ENCODE measurements around the gene ITIH4. TPM values are rescaled to one million over a fixed set of nuclear protein-coding genes. Genes with fewer than 3 reads are reported as not detected.

Gene ITIH4
- total RNA-seq, 3 donors from 2014 or later (not counting 1 experiment from before 2014, with no cell fraction given) = 28.2 to 33.0 (median 32.8) TPM

DNA sequence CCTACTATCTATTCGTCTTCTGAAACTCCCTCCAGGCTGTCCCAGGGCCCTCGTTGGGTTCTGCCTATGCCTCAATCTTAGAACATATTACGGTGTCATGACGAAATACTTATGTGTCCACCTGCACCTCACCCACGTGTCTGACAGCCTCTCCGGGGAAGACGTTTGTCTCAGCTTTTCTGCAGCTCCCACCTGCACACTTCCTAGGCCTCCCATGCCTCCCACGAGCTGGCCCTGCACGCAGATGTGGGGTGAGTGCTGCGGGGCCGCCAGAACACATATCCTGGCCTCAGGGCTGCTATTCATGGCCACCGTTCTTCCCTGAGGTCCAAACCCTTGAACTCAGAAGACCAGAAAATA is 11.5 kb upstream of the ITIH4 start:
- DNase-seq (no peak), ATAC-seq (no peak)
- Histone ChIP-seq H3K4me1 (ENCODE audit: control insufficient read depth, insufficient read depth, low read length) (peaks cover 53% of the 10 kb centered on the region), H3K27ac (ENCODE audit: low read length) (peak overlapping the region; percentile 73), H3K4me3 (ENCODE audit: low read length) (no peak overlapping the region), H3K9me3 (ENCODE audit: control insufficient read depth, insufficient read depth, low read length) (no peaks in the 10 kb centered on the region), H3K27me3 (ENCODE audit: control insufficient read depth, insufficient read depth, low read length) (no peaks in the 10 kb centered on the region), H3K36me3 (ENCODE audit: control insufficient read depth, insufficient read depth, low read length) (peaks cover 15% of the 10 kb centered on the region)
- Mint-ChIP-seq H3K27ac (peak overlapping the region in 1 of 2 donors; percentile 66), H3K4me1 (peaks cover 44 to 59% of the 10 kb centered on the region in 2 donors), H3K27me3 (ENCODE audit: low read depth in 2 of 2) (no peaks in the 10 kb centered on the region), H3K4me3 (peak overlapping the region; percentile 38), H3K9me3 (no peaks in the 10 kb centered on the region), H3K36me3 (no peaks in the 10 kb centered on the region)
- TF ChIP-seq, protein P1, sequence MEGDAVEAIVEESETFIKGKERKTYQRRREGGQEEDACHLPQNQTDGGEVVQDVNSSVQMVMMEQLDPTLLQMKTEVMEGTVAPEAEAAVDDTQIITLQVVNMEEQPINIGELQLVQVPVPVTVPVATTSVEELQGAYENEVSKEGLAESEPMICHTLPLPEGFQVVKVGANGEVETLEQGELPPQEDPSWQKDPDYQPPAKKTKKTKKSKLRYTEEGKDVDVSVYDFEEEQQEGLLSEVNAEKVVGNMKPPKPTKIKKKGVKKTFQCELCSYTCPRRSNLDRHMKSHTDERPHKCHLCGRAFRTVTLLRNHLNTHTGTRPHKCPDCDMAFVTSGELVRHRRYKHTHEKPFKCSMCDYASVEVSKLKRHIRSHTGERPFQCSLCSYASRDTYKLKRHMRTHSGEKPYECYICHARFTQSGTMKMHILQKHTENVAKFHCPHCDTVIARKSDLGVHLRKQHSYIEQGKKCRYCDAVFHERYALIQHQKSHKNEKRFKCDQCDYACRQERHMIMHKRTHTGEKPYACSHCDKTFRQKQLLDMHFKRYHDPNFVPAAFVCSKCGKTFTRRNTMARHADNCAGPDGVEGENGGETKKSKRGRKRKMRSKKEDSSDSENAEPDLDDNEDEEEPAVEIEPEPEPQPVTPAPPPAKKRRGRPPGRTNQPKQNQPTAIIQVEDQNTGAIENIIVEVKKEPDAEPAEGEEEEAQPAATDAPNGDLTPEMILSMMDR (IDR thresholded peaks at IDR 0.05) = no peak
- 79% methylated on average over 12 of the region's 12 CpGs for WGBS (ENCODE audit: insufficient coverage)
- intact Hi-C loops (cut with micrococcal nuclease) = loop anchor here (10.0 kb wide), 1 partner anchor 93 kb away; no protein-coding TSS in a partner anchor

DNA sequence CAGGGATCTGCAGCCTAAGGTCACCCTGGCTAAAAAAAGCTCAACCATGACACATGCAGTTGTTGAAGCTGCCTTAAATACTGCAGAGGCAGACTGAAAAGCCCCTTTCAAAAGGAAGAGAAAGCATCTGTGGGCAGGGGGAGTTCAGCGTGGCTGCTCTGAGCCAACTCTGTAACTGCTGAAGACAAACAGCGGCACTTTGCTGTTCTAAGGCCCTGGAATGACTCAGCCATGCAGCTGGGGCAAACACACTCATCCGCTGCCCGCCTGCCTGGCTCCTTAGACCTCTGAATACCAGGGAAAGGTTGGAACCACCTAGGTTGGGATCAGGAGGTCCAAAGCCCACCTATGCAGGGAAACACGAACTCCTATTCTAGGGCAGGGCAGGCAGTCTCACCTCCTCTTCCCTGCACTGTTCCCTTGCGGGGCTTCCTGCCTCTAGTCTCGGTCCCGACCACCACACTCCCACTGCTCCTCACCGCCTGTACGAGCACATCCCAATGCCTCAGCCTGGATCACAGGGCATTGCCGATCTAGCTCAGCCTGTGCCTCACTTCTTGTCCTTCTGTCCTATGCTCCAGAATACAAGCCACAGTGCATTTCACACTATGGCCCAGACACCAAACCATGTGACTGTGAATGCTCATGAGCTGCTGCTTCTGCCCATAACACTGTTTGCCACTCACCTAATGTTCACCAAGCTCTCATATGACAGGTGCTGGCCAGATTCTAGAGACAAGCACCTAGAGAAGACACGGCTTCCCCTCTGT is 10.9 kb upstream of the ITIH4 start:
- Mint-ChIP-seq H3K27ac (peak overlapping the region in 1 of 2 donors; percentile 66), H3K36me3 (no peaks in the 10 kb centered on the region)

DNA sequence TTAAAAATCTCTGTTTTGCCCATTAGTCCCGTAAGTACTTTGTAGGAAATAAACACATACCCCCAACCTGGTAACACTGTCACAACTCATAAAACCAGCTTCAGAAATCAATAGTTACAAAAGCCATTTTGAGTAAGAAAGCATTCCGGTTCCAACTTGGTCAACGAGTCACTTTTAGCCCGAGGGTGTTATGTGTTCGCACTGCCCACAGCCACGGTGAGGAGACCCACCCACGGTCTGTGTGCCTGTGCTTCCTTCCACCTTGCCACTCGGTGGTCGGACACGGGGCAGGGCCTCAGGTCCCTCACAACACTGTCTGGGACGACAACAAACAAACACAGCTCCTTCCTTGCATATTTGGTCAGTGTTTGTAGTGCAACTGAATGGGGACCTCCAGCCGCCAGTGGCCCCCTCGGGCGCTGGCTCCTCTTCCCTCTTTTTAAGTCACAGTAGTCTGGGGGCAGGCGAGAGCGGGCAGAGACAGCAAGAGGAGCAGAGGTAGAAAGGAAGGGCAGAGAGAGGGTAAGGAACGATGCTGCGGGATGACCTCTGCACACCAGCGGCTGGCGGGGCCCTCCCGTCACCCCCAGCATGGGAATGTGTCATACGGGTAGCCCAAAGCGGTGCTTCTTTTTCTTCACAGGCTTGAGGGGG is 9.5 kb upstream of the ITIH4 start:
- Mint-ChIP-seq H3K9me3 (no peaks in the 10 kb centered on the region), H3K27ac (peak overlapping the region; percentile 63 to 83), H3K4me3 (peak overlapping the region; percentile 80), H3K4me1 (peaks cover 51 to 78% of the 10 kb centered on the region in 2 donors), H3K27me3 (ENCODE audit: low read depth in 2 of 2) (no peaks in the 10 kb centered on the region), H3K36me3 (no peaks in the 10 kb centered on the region)
- Histone ChIP-seq H3K27me3 (ENCODE audit: control insufficient read depth, insufficient read depth, low read length) (no peaks in the 10 kb centered on the region), H3K4me3 (ENCODE audit: low read length) (no peak overlapping the region), H3K9me3 (ENCODE audit: control insufficient read depth, insufficient read depth, low read length) (no peaks in the 10 kb centered on the region), H3K36me3 (ENCODE audit: control insufficient read depth, insufficient read depth, low read length) (peaks cover 19% of the 10 kb centered on the region), H3K4me1 (ENCODE audit: control insufficient read depth, insufficient read depth, low read length) (peaks cover 66% of the 10 kb centered on the region), H3K27ac (ENCODE audit: low read length) (peak overlapping the region; percentile 73)
- TF ChIP-seq, protein P1 (IDR thresholded peaks at IDR 0.05) = no peak
- ATAC-seq (peak in 2 of 3 donors; percentile 22 to 43), DNase-seq (no peak)
- WGBS (ENCODE audit: insufficient coverage) = 64% methylated on average over 23 of the region's 23 CpGs
- intact Hi-C loops (cut with micrococcal nuclease) = loop anchor here (10.0 kb wide), 1 partner anchor 95 kb away; no protein-coding TSS in a partner anchor

More for the DNA sequence above, 10.9 kb upstream of the ITIH4 start:
- DNase-seq = no peak
- no peak overlapping the region for H3K4me3 ChIP-seq (ENCODE audit: low read length)
- H3K4me1 ChIP-seq (ENCODE audit: control insufficient read depth, insufficient read depth, low read length) = peaks cover 58% of the 10 kb centered on the region
- no peaks in the 10 kb centered on the region for H3K27me3 Mint-ChIP-seq (ENCODE audit: low read depth in 2 of 2)
- peaks cover 15% of the 10 kb centered on the region for H3K36me3 ChIP-seq (ENCODE audit: control insufficient read depth, insufficient read depth, low read length)
- peak overlapping the region; percentile 10 for H3K4me3 Mint-ChIP-seq
- H3K27me3 ChIP-seq (ENCODE audit: control insufficient read depth, insufficient read depth, low read length) = no peaks in the 10 kb centered on the region
- no peaks in the 10 kb centered on the region for H3K9me3 ChIP-seq (ENCODE audit: control insufficient read depth, insufficient read depth, low read length)
- no peaks in the 10 kb centered on the region for H3K9me3 Mint-ChIP-seq
- 83% methylated on average over 12 of the region's 12 CpGs for WGBS (ENCODE audit: insufficient coverage)
- peak overlapping the region; percentile 73 for H3K27ac ChIP-seq (ENCODE audit: low read length)
- intact Hi-C loops (cut with micrococcal nuclease) = loop anchor here (10.0 kb wide), 1 partner anchor 93 kb away; no protein-coding TSS in a partner anchor
- peaks cover 50 to 65% of the 10 kb centered on the region in 2 donors for H3K4me1 Mint-ChIP-seq
- TF ChIP-seq, protein P1 (IDR thresholded peaks at IDR 0.05) = no peak
- no peak for ATAC-seq

Data from natural killer cell (primary cell).